NCI-H2227 (cell line): Measurements from ENCODE around the gene PXMP4.
A peak's percentile ranks its signal among the peaks of the same experiment; 100 is the strongest.

Source experiments
- DNase-seq: peaks from one replicate; lab custom pipeline; 2025; ENCODE audit not compliant: unreplicated experiment; lab: John Stamatoyannopoulos, UW

Gene PXMP4

DNA sequence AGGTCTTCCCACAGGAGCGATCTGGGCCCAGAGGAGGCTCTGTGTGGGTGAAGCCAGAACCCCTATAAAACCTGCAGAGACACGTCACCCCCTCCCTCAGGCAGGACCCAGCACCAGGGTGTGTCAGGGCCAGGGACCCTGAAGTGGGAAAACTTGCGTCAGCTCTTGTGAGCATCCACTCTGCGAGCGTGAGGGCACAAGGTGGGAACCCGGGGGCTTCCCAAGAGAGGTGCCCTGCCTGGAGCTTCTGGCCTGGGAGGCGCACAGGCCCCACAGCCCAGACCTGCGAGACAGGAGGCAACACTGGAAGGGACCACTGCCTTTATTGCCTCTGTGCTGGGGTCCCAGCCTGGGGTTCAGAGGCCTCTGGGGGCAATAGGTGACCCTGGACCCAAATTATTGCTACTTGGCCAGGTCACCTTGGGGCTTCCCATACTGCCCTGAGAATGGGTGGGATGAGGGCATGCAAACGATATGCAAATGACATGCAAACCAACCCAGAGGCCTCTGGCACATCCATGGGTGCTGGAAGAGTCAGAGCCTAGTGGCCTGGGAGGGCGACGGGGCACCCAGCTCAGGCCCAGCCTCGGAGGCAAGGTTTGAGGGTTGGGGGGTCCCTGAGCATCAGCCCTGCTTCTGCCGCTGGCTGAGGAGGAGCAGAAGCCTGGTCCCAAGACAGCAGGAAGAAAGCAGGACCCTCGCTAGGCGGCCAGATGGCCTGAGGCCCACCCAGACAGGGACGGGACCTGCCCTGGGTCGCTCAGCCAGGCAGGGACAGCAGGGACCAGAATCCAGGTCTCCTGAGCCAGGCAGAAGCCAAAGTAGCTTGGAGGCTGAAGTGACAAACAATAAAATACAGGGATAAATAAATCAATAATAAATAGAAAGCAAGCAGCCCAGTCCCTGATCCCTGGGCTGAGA, 63.1 kb downstream of the PXMP4 start:
- no peak for DNase-seq

DNA sequence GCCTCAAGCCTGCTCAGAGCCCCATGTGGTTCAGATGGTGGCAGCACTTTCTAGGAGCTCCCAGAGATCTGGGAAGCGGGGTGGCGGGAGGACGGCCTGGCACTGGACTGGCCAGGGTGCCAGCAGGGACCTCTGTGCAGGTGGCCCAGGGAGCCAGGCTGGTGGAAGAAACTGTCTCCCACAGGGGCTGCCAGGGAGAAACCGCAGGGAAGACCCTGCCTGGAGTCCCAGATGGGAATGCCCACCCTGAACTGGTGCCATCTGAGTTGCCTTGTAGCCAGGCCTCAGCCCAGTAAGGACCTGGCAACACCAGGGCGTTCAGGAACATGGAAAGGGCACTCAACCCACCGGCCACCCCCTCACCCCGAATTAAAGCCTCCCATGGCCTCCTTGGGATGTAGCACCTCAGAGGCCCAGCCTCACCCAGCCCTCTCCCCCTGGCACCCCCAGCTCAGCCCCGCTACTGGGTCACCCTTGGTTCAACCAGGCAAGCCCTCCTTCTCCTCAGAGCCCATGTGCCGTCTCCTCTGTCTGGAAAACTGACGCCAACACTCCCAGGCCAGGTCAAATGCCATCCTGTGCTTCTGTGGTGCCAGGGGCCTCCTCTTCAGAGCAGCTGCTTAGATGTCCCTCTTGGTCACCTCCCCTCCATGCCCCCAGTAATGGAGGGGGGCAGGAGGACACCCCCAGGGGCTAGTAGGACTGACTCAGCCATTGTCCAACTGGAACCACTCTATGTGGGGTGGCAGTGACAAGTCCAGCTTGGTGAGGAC, 63.9 kb downstream of the PXMP4 start:
- no peak for DNase-seq

GRCh38 chr20:33655164-33655563, 64.9 kb downstream of the PXMP4 start:
- no peak for DNase-seq

DNA sequence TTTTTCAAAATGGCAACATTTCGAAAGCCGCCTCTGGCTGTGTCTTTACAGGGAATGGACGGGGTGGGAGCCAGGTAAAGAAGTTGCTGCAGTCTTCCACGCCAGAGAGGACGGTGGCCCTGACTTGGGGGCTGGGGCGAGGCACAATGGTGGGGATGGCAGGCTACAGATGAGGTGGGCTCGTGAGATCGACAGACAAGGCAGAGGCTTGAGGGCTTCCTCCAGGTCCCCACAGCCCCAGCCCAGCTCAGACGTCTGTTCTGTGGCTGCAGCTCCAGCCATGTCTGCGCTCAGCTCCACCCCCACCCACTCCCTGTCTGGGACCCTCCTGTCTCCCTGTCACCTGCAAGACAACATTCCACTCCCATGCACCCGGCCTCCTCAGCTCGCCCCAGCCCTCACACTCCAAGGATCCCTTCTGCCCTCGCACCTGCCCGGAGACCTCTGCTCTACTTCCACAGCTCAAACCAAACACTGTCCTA, 65.4 kb downstream of the PXMP4 start:
- DNase-seq, result no peak

DNA sequence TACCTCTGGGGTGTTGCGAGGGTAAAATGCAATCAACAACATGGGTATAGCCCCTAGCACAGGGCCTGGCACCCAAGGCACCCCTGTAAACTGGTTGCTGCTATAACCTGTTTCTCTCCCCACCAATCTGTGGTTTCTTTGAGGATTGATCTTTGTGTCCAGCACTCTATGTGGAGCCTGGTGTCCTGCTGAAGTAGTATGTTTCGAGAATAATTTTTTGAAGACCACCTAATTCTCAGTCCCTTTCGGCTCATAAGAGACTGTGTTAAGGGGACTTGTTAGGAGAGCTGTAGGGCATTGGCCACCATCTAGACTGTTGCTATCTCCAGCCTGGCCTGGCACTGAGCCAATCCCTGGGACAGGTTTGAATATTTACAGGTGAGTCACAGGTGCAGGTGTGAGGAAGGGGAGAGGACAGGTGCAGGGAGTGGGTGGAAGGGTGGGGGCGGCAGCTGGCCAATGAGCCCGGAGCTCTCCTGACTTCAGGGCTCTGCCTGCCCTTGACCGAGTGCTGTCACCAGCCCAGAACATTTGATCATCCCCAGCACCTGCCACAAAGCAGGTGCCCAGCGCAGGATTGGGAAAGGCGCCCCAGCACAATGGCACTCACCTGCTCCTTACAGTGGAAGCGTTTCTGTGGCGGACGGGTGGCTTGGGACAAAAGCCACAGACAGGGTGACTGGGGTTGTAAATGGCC, 66.1 kb downstream of the PXMP4 start:
- DNase-seq, result no peak

GRCh38 chr20:33653218-33653899, 66.8 kb downstream of the PXMP4 start:
- DNase-seq, result peak; percentile 77
